Uterus (tissue), 2 donors: ENCODE results near the gene PRX.

Experiments
- POLR2A ChIP-seq, 2 donors: fragments of 450-650 bp; IDR thresholded peaks; one replicate each; pipeline ENCODE4 v1.6.1; 2016; ENCODE audit warnings: antibody characterized with exemption in 2 of 2, mild to moderate bottlenecking in 1 of 2, moderate library complexity in 1 of 2
- TF ChIP-seq, protein P1 (sequence below), 4 experiments: fragments of 200-600 bp in 2 of 4; fragments of 450-650 bp in 2 of 4; sonication (generic) in 2 of 4; IDR thresholded peaks; one replicate each; pipeline ENCODE4 v1.5.1; 2016 to 2019; ENCODE audit warnings: antibody characterized with exemption in 4 of 4, mild to moderate bottlenecking in 2 of 4, moderate library complexity in 1 of 4

DNA sequence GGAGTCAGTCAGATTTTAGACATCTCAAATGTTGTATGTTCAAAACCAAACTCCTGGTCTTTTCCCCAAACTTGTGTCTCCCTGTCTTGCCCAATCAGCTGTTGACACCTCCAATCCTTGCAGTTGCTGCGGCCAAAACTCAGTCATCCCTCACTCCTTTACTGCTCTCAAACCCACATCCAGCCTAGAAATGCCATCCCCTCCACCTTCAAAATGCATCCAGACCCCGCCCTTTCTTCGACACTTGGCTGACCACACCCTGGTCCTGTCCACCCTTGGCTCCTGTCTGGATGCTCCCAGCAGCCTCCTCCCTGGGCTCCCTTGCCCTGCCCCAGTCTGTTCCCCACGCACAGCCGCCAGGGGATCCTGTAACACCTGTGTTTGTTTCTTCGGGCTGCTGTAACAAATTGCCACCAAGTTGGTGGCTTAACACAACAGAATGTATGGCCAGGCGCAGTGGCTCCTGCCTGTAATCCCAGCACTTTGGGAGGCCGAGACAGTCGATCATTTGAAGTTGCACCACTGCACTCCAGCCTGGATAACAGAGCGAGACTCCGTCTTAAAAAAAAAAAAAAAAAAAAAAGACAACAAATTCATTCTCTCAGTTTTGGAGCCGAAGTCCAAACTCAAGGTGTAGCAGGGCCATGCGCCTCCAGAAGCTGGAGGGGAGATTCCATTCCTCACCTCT lies 53.0 kb downstream of the PRX start:
- TF ChIP-seq, protein P1, sequence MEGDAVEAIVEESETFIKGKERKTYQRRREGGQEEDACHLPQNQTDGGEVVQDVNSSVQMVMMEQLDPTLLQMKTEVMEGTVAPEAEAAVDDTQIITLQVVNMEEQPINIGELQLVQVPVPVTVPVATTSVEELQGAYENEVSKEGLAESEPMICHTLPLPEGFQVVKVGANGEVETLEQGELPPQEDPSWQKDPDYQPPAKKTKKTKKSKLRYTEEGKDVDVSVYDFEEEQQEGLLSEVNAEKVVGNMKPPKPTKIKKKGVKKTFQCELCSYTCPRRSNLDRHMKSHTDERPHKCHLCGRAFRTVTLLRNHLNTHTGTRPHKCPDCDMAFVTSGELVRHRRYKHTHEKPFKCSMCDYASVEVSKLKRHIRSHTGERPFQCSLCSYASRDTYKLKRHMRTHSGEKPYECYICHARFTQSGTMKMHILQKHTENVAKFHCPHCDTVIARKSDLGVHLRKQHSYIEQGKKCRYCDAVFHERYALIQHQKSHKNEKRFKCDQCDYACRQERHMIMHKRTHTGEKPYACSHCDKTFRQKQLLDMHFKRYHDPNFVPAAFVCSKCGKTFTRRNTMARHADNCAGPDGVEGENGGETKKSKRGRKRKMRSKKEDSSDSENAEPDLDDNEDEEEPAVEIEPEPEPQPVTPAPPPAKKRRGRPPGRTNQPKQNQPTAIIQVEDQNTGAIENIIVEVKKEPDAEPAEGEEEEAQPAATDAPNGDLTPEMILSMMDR (IDR thresholded peaks at IDR 0.05) = no peak
- no peak for TF ChIP-seq POLR2A (IDR thresholded peaks at IDR 0.05)
